Esophagus squamous epithelium (tissue), 4 donors: ENCODE data around the gene CPOX.

Experiments used
- CTCF ChIP-seq, 6 experiments: fragments of 450-650 bp in 4 of 6; fragments of 200-600 bp in 2 of 6; sonication (generic) in 2 of 6; IDR thresholded peaks; one replicate each; pipeline ENCODE4 v1.5.1; 2016 to 2019; ENCODE audit warnings: antibody characterized with exemption in 6 of 6, mild to moderate bottlenecking in 4 of 6, moderate library complexity in 4 of 6
- POLR2A ChIP-seq, 4 donors: fragments of 450-650 bp; IDR thresholded peaks; one replicate each; pipeline ENCODE4 v1.6.1; 2017; ENCODE audit warnings: antibody characterized with exemption in 4 of 4, mild to moderate bottlenecking in 4 of 4, moderate library complexity in 3 of 4

- TF ChIP-seq CTCF (IDR thresholded peaks at IDR 0.05) (no peak), POLR2A (IDR thresholded peaks at IDR 0.05) (no peak)
Observed at GRCh38 chr3:98534168-98534567, 59.2 kb downstream of the CPOX start.
